Stimulated activated naive B cell treated with anti-CD40 and anti-IgM and Interleukin-4, amounts not matched to agents 10 μg/mL and 1 μg/mL and 100 μg/mL, for 72 hours (primary cell): ENCODE results near the gene EPN1.

ENCODE experiments used
- ATAC-seq, 2 donors: fragments of 150-1000 bp; cut with Tn5 transposase; replicated peaks; 2 replicates each; pipeline ENCODE4 v1.10.0; 2021; ENCODE audit warnings: moderate library complexity in 1 of 2
- DNase-seq: peaks from one replicate; pipeline ENCODE4 v3.0.0; 2021
- H3K27ac Mint-ChIP-seq: one replicate; pipeline ENCODE4 v1.8.0; 2022; ENCODE audit warnings: mild to moderate bottlenecking, mixed read lengths
- H3K27me3 Mint-ChIP-seq, 2 donors: one replicate each; pipeline ENCODE4 v1.8.0; 2022; ENCODE audit warnings: mixed read lengths in 2 of 2
- H3K36me3 Mint-ChIP-seq, 2 donors: one replicate each; pipeline ENCODE4 v1.8.0; 2022; ENCODE audit warnings: mixed read lengths in 2 of 2, mild to moderate bottlenecking in 1 of 2
- H3K4me1 Mint-ChIP-seq, 2 donors: one replicate each; pipeline ENCODE4 v1.8.0; 2022; ENCODE audit warnings: mixed read lengths in 2 of 2, mild to moderate bottlenecking in 1 of 2
- H3K4me3 Mint-ChIP-seq, 2 donors: one replicate each; pipeline ENCODE4 v1.8.0; 2022; ENCODE audit warnings: mild to moderate bottlenecking in 2 of 2, mixed read lengths in 2 of 2, moderate library complexity in 1 of 2
- H3K9me3 Mint-ChIP-seq, 2 donors: one replicate each; pipeline ENCODE4 v1.8.0; 2022; ENCODE audit warnings: mixed read lengths in 2 of 2, mild to moderate bottlenecking in 1 of 2

Gene EPN1

GRCh38 chr19:55684946-55685681 lies 10.1 kb downstream of the EPN1 start:
- Mint-ChIP-seq H3K4me3 (no peak overlapping the region), H3K27ac (no peak overlapping the region), H3K4me1 (peaks cover 30 to 67% of the 10 kb centered on the region in 2 donors), H3K36me3 (peaks cover 34 to 62% of the 10 kb centered on the region in 2 donors), H3K9me3 (no peaks in the 10 kb centered on the region), H3K27me3 (no peaks in the 10 kb centered on the region)
- ATAC-seq (no peak), DNase-seq (no peak)

DNA sequence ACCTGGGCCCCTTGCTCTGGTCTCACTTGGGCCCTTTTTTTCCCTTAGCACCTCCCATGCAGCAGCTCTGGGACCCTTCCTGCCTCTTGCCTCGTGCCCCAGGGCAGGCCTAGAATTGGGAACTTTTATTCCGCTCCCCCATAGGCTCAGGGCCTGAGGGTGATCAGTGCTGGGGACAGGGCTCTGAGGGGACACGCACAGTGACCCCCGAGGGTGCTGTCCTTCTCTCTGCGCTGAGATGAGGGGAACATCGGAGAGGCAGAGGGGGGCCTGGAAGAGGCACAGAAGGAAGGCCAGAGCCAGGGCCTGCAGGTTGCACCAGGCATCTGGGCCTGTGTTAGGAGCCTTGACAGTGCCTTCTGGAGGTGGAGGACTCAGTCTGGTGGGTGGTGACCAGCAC lies 10.8 kb downstream of the EPN1 start:
- no peak for DNase-seq
- no peak for ATAC-seq
- no peaks in the 10 kb centered on the region for H3K9me3 Mint-ChIP-seq
- H3K4me1 Mint-ChIP-seq, result peaks cover 26 to 60% of the 10 kb centered on the region in 2 donors
- H3K4me3 Mint-ChIP-seq, result no peak overlapping the region
- H3K27me3 Mint-ChIP-seq, result no peaks in the 10 kb centered on the region
- H3K36me3 Mint-ChIP-seq, result peaks cover 33 to 60% of the 10 kb centered on the region in 2 donors
- peak overlapping the region; percentile 25 for H3K27ac Mint-ChIP-seq

GRCh38 chr19:55686311-55687050 lies 11.5 kb downstream of the EPN1 start:
- DNase-seq (no peak), ATAC-seq (no peak)
- no peak overlapping the region for H3K4me3 Mint-ChIP-seq
- H3K9me3 Mint-ChIP-seq, result no peaks in the 10 kb centered on the region
- H3K4me1 Mint-ChIP-seq, result peaks cover 26 to 58% of the 10 kb centered on the region in 2 donors
- peaks cover 39 to 65% of the 10 kb centered on the region in 2 donors for H3K36me3 Mint-ChIP-seq
- H3K27ac Mint-ChIP-seq, result peak overlapping the region; percentile 82
- H3K27me3 Mint-ChIP-seq, result no peaks in the 10 kb centered on the region

- no peaks in the 10 kb centered on the region for H3K27me3 Mint-ChIP-seq
Measured at GRCh38 chr19:55687281-55688201, 12.5 kb downstream of the EPN1 start.

DNA sequence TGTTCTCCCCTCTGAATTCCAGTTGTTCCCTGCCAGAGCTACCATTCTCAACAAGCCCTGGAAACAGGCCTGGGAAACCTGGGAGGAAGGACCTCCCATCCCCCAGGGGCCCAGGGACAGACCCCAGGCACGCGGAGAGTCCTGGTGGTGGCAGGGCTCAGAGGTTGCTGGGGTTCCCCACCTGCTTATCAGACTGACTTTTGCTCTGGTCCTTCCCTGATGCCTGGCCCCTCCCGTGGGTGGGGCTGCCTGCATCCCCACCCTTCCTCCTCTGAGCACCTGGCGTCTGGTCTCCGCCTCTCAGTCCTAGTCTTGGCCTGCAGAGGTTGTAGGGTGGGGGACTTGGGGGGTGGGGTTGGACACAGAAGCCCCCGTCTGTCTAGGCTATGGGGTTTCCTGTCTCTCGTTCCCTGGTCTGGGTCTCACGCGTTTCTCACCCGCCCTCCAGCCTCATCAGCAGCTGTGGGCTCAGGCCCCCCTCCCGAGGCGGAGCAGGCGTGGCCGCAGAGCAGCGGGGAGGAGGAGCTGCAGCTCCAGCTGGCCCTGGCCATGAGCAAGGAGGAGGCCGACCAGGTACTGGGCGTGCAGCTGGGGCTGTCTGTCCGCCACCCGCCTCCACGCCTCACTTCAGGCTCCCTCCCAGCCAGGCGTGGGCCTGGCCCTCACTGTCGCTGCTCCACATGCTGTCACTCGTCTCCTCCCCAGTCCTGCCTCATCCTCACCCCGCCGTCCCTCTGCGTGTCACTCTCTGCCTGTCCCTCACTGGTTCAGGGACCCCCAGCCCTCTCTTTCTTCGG lies 13.6 kb downstream of the EPN1 start:
- peaks cover 25 to 48% of the 10 kb centered on the region in 2 donors for H3K4me1 Mint-ChIP-seq
- no peaks in the 10 kb centered on the region for H3K9me3 Mint-ChIP-seq
- peak in 1 of 2 donors; percentile 38 for ATAC-seq
- H3K4me3 Mint-ChIP-seq, result peak overlapping the region in 1 of 2 donors; percentile 60
- peaks cover 41 to 66% of the 10 kb centered on the region in 2 donors for H3K36me3 Mint-ChIP-seq
- H3K27me3 Mint-ChIP-seq, result no peaks in the 10 kb centered on the region
- H3K27ac Mint-ChIP-seq, result peak overlapping the region; percentile 51
- DNase-seq, result no peak

More at GRCh38 chr19:55687281-55688201, 12.5 kb downstream of the EPN1 start:
- no peaks in the 10 kb centered on the region for H3K9me3 Mint-ChIP-seq
- DNase-seq, result no peak
- H3K4me3 Mint-ChIP-seq, result no peak overlapping the region
- H3K36me3 Mint-ChIP-seq, result peaks cover 41 to 68% of the 10 kb centered on the region in 2 donors
- peaks cover 26 to 58% of the 10 kb centered on the region in 2 donors for H3K4me1 Mint-ChIP-seq
- no peak for ATAC-seq
- H3K27ac Mint-ChIP-seq, result peak overlapping the region; percentile 25

- peaks cover 23 to 47% of the 10 kb centered on the region in 2 donors for H3K4me1 Mint-ChIP-seq
- no peaks in the 10 kb centered on the region for H3K9me3 Mint-ChIP-seq
- H3K4me3 Mint-ChIP-seq, result no peak overlapping the region
- H3K36me3 Mint-ChIP-seq, result peaks cover 41 to 64% of the 10 kb centered on the region in 2 donors
- H3K27ac Mint-ChIP-seq, result peak overlapping the region; percentile 59
- no peak for DNase-seq
- no peaks in the 10 kb centered on the region for H3K27me3 Mint-ChIP-seq
- no peak for ATAC-seq
Measured at GRCh38 chr19:55689411-55690108, 14.5 kb downstream of the EPN1 start.

DNA sequence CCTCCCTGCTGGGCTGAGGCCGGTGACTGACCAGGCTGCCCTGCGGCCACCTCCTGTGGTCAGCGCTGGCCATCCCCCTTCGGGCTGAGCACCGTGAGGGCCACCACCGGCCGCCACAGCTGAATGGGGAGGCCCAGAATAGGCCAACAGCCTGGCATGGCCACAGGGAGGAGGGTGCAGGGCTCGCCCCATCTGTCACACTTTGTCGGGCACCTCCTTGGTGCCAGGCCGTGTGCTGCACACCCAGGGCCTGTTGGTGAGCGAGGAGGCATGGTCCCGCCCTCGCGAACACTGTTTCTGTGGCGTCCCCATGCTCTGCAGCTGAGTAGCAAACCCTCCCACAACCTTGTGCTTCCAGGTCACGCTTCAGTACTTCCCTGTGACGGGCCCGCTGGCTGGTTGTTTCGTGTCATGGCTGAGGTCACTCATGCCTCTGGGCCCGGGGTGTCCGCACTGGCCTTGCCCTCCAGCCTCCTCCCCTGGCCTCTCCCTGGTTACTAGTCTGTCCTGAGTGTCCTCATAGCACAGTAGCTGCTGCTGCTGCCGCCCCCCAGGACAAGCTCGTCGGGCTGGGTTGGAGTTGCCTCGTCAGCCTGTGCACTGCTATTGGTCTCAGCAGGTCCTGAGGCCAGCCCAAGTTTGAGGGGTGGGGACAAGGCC lies 15.2 kb downstream of the EPN1 start:
- no peak overlapping the region for H3K27ac Mint-ChIP-seq
- ATAC-seq (no peak), DNase-seq (no peak)
- H3K9me3 Mint-ChIP-seq, result no peaks in the 10 kb centered on the region
- H3K36me3 Mint-ChIP-seq, result peaks cover 41 to 61% of the 10 kb centered on the region in 2 donors
- no peak overlapping the region for H3K4me3 Mint-ChIP-seq
- H3K4me1 Mint-ChIP-seq, result peaks cover 23 to 46% of the 10 kb centered on the region in 2 donors
- no peaks in the 10 kb centered on the region for H3K27me3 Mint-ChIP-seq

- Mint-ChIP-seq H3K4me3 (no peak overlapping the region), H3K9me3 (no peaks in the 10 kb centered on the region), H3K4me1 (peaks cover 19 to 39% of the 10 kb centered on the region in 2 donors), H3K27ac (peak overlapping the region; percentile 28), H3K36me3 (peaks cover 43 to 62% of the 10 kb centered on the region in 2 donors), H3K27me3 (no peaks in the 10 kb centered on the region)
- DNase-seq (no peak), ATAC-seq (no peak)
Measured at GRCh38 chr19:55690769-55691545, 15.9 kb downstream of the EPN1 start.

GRCh38 chr19:55691561-55692481 lies 16.8 kb downstream of the EPN1 start:
- no peaks in the 10 kb centered on the region for H3K9me3 Mint-ChIP-seq
- DNase-seq (no peak), ATAC-seq (no peak)
- H3K36me3 Mint-ChIP-seq, result peaks cover 46 to 62% of the 10 kb centered on the region in 2 donors
- peaks cover 12 to 36% of the 10 kb centered on the region in 2 donors for H3K4me1 Mint-ChIP-seq
- H3K27me3 Mint-ChIP-seq, result no peaks in the 10 kb centered on the region
- no peak overlapping the region for H3K27ac Mint-ChIP-seq
- H3K4me3 Mint-ChIP-seq, result no peak overlapping the region

GRCh38 chr19:55692681-55693081 lies 17.7 kb downstream of the EPN1 start:
- DNase-seq (no peak), ATAC-seq (no peak)
- H3K36me3 Mint-ChIP-seq, result peaks cover 49 to 65% of the 10 kb centered on the region in 2 donors
- no peak overlapping the region for H3K27ac Mint-ChIP-seq
- H3K4me1 Mint-ChIP-seq, result peaks cover 6 to 28% of the 10 kb centered on the region in 2 donors
- no peaks in the 10 kb centered on the region for H3K27me3 Mint-ChIP-seq
- no peaks in the 10 kb centered on the region for H3K9me3 Mint-ChIP-seq
- H3K4me3 Mint-ChIP-seq, result no peak overlapping the region

DNA sequence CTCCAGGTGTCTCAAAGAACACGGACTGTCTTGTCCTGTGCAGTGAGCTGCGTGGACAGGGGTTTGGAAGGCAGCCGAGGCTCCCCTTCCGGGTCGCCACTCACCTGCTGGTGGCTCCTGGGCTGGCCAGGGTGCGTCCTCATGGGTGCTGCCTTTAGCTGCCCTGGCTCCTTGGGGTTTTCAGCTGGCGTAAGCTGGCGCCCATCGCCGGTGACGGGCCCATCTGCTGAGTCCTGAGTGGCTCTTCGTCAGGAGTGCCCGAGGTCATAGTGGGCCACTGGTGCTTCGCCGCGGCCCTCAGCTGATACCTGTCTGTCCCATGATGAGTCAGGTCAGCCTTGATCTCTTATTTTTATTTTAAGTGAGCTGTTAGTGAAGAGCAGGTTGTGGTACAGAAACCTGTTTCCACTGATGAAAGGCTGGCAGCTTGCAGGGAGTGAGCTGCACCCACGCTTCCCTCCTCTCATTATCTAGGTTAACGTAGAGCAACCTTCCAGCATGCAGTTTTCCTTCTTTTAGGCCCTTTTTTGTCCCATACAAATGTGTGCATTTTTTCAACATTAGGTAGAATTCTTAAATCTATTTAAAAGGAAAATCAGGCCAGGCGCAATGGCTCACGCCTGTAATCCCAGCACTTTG lies 18.4 kb downstream of the EPN1 start:
- H3K27ac Mint-ChIP-seq, result no peak overlapping the region
- no peaks in the 10 kb centered on the region for H3K27me3 Mint-ChIP-seq
- DNase-seq (no peak), ATAC-seq (no peak)
- no peaks in the 10 kb centered on the region for H3K9me3 Mint-ChIP-seq
- peaks cover 2 to 21% of the 10 kb centered on the region in 2 donors for H3K4me1 Mint-ChIP-seq
- H3K36me3 Mint-ChIP-seq, result peaks cover 52 to 64% of the 10 kb centered on the region in 2 donors
- H3K4me3 Mint-ChIP-seq, result no peak overlapping the region
